ENCODE measurements around the gene ARFGAP2. TPM values are rescaled to one million over a fixed set of nuclear protein-coding genes. Genes with fewer than 3 reads are reported as not detected.

The ARFGAP2 gene
- total RNA-seq, 4 donors from 2014 or later = 105 to 239 (median 157) TPM

DNA sequence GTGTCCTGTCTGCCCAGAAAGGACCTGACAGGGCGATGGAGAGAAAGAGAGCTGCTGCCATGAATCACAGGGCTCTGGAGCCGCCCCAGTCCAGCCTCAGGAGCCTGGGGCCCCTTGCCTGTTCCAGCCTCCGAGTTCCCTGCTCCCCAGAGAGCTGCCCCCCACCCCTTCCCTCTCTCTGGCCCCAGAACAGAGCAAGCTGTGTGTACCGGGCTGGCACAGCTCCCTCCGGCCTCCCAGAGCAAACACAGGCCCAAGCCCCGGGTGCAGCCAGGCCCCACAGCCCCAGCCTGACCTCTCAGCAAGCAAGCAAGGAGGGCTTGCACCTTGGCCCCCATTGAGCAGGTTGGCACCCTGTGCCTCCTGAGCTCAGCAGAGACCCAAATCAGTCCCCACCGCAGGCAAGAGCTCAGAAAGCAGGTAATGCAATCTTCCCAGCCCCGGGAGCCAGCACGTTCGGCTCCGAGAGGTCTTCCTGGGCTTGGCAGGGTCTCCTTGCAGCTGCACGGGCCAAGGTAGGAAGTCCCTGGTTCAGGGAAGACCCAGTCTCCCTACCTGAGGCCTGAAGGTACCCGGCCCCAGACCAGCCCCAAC is 8.1 kb upstream of the ARFGAP2 start:
- 31 to 57% methylated on average over 4 to 9 of the region's 13 CpGs for WGBS, 2 donors
- intact Hi-C loops (cut with DNase I; ENCODE audit: low total_unique reads) = loop anchor here (5.0 to 10.0 kb wide), 2 partner anchors 82 to 170 kb away; partner anchors contain the start of gene MYBPC3
- H3K4me3 ChIP-seq (ENCODE audit: low read depth, poor library complexity, severe bottlenecking) = no peak overlapping the region
- DNase-seq (ENCODE audit: low spot score in 2 of 2) = no peak
- TF ChIP-seq, protein P1, sequence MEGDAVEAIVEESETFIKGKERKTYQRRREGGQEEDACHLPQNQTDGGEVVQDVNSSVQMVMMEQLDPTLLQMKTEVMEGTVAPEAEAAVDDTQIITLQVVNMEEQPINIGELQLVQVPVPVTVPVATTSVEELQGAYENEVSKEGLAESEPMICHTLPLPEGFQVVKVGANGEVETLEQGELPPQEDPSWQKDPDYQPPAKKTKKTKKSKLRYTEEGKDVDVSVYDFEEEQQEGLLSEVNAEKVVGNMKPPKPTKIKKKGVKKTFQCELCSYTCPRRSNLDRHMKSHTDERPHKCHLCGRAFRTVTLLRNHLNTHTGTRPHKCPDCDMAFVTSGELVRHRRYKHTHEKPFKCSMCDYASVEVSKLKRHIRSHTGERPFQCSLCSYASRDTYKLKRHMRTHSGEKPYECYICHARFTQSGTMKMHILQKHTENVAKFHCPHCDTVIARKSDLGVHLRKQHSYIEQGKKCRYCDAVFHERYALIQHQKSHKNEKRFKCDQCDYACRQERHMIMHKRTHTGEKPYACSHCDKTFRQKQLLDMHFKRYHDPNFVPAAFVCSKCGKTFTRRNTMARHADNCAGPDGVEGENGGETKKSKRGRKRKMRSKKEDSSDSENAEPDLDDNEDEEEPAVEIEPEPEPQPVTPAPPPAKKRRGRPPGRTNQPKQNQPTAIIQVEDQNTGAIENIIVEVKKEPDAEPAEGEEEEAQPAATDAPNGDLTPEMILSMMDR (IDR thresholded peaks at IDR 0.05) = no peak
- TF ChIP-seq POLR2A (IDR thresholded peaks at IDR 0.05) = no peak

DNA sequence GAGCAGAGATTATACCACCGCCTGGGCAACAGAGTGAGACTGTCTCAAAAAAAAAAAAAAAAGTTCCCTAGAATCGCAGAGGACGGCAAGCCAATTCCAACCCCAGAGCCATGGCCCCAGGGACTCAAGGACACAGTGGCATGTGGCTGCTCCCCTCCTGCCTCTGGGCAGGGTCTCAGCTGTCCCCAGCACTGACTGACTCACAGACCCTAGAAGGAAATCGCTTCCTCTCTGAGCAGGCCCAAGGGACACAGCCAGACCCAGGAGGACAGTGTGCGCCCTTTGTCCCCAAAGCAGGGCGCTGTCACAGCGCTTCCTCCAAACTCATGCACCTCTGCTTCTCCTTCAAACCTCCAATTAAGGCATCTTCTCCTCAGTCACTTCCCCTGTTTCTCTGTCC is 7.3 kb upstream of the ARFGAP2 start:
- intact Hi-C loops (cut with DNase I; ENCODE audit: low total_unique reads) = loop anchor here (5.0 to 10.0 kb wide), 2 partner anchors 83 to 171 kb away; partner anchors contain the start of gene MYBPC3
- TF ChIP-seq POLR2A (IDR thresholded peaks at IDR 0.05) = no peak
- TF ChIP-seq, protein P1 (IDR thresholded peaks at IDR 0.05) = no peak
- 86 to 89% methylated on average over 7 of the region's 7 CpGs for WGBS, 2 donors
- no peak for DNase-seq (ENCODE audit: low spot score in 2 of 2)
- no peak overlapping the region for H3K4me3 ChIP-seq (ENCODE audit: low read depth, poor library complexity, severe bottlenecking)

DNA sequence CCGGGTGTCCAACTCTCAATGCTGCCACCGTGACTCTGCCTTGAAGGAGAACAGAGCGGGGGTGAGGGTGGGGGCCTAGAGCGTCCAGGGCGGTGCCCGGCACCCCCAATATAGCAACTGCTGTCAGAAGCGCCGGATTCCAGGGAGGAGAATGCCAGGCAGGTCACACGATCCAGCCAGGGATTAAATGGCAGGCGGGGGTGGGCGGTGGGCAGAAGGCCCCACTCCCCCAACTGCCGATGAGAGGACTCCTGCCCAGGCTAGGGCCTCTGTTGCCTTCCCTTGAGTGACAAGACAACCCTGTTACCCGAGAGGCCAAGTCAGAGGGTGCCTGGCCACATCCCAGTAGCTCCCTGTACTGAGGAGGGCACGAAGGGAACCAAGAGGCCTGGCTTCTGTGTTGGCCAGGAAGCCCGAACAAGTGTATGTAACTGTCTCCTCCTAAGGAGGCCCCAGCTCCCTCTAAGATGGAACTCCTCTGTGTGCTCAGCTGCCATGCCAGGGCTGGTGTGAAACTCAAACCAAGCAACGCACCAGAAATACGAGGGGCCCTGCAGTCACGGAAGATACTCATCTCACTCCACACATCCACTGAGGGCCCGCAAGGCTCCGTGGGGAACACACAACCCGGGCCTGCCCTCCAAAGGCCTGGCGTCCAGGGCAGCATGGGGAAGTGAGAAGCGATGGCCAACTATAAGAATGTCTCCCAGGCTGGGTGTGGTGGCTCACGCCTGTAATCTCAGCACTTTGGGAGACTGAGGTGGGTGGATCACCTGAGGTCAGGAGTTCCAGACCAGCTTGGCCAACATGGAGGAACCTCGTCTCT is 6.6 kb upstream of the ARFGAP2 start:
- no peak overlapping the region for H3K4me3 ChIP-seq (ENCODE audit: low read depth, poor library complexity, severe bottlenecking)
- intact Hi-C loops (cut with DNase I; ENCODE audit: low total_unique reads) = loop anchor here (5.0 to 10.0 kb wide), 2 partner anchors 84 to 172 kb away; partner anchors contain the start of gene MYBPC3
- WGBS, 2 donors = 84 to 91% methylated on average over 19 to 25 of the region's 25 CpGs
- DNase-seq (ENCODE audit: low spot score in 2 of 2) = no peak
- TF ChIP-seq, protein P1 (IDR thresholded peaks at IDR 0.05) = no peak
- TF ChIP-seq POLR2A (IDR thresholded peaks at IDR 0.05) = no peak

DNA sequence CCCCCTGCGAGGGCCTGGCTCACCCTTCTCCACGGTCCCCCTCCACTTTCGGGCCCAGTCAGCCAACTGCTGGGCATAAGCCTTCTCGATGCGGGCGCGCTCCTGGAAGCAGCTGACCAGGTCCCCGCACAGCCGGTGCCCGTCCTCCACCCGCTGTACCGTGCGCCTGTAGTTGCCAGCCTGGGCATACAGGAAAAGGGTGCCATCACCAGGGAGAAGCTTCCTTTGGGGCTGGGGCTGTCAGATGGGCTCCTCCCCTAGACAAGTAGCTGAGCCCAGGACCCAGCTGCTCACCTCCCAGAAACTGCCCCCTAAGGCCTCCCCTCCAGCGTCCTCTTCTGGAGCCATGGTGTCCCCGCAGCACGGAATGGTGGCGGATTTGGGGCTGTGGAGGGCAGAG is 5.7 kb upstream of the ARFGAP2 start:
- no peak for DNase-seq (ENCODE audit: low spot score in 2 of 2)
- WGBS, 2 donors = 94 to 97% methylated on average over 17 of the region's 17 CpGs
- TF ChIP-seq, protein P1 (IDR thresholded peaks at IDR 0.05) = no peak
- TF ChIP-seq POLR2A (IDR thresholded peaks at IDR 0.05) = no peak
- intact Hi-C loops (cut with DNase I; ENCODE audit: low total_unique reads) = loop anchor here (5.0 to 10.0 kb wide), 2 partner anchors 85 to 172 kb away; partner anchors contain the start of gene MYBPC3
- no peak overlapping the region for H3K4me3 ChIP-seq (ENCODE audit: low read depth, poor library complexity, severe bottlenecking)

DNA sequence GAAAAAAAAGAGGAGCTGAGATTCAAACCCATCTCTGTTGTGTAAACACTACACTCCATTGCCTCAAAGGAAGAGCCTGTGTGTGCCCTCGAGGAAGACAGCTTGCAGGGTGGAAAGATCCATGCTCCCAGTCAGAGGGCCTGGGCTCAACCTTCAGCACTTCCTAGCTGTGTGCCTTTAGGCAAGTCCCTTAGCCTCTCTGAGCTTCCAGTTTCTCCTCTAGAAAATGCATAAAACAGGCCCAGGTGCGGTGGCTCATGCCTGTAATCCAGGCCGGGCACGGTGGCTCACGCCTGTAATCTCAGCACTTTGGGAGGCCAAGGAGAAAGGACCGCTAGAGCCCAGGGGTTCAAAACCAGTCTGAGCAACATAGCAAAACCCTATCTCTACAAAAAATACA is 4.6 kb upstream of the ARFGAP2 start:
- H3K4me3 ChIP-seq (ENCODE audit: low read depth, poor library complexity, severe bottlenecking) = no peak overlapping the region
- WGBS, 2 donors = 77% methylated on average over 6 of the region's 6 CpGs
- TF ChIP-seq, protein P1 (IDR thresholded peaks at IDR 0.05) = no peak
- no peak for TF ChIP-seq POLR2A (IDR thresholded peaks at IDR 0.05)
- no peak for DNase-seq (ENCODE audit: low spot score in 2 of 2)
- intact Hi-C loops (cut with DNase I; ENCODE audit: low total_unique reads) = loop anchor here (5.0 to 10.0 kb wide), 2 partner anchors 86 to 174 kb away; partner anchors contain the start of gene MYBPC3
